Measurements from ENCODE around the gene IRF2.
A peak's percentile ranks its signal among the peaks of the same experiment; 100 is the strongest.

IRF2 gene

GRCh38 chr4:184447664-184448063, 26.7 kb downstream of the IRF2 start:
- DNase-seq (ENCODE audit: insufficient read length, low spot score) (no peak), FAIRE-seq (peak; percentile 52)
- TF ChIP-seq SPI1 (IDR thresholded peaks at IDR 0.05; ENCODE audit: low read depth, low read length) (no peak), PAX5 (IDR thresholded peaks at IDR 0.05; ENCODE audit: insufficient read depth, low read length, severe bottlenecking) (no peak), POU2F2 (IDR thresholded peaks at IDR 0.05; ENCODE audit: low read depth, low read length) (no peak), POLR2AphosphoS5 (IDR thresholded peaks at IDR 0.05; ENCODE audit: low read depth, low read length) (no peak), POLR2A (IDR thresholded peaks at IDR 0.05; ENCODE audit: low read depth, low read length) (no peak), TAF1 (IDR thresholded peaks at IDR 0.05; ENCODE audit: low read depth, low read length) (no peak)

GRCh38 chr4:184446132-184446658, 28.2 kb downstream of the IRF2 start:
- no peak for DNase-seq (ENCODE audit: insufficient read length, low spot score)
- TF ChIP-seq TAF1 (IDR thresholded peaks at IDR 0.05; ENCODE audit: low read depth, low read length) (no peak), POLR2A (IDR thresholded peaks at IDR 0.05; ENCODE audit: low read depth, low read length) (no peak)
- FAIRE-seq = no peak

GRCh38 chr4:184444953-184445309, 29.4 kb downstream of the IRF2 start:
- peak; percentile 80 for FAIRE-seq
- TF ChIP-seq POLR2AphosphoS5 (IDR thresholded peaks at IDR 0.05; ENCODE audit: low read depth, low read length) = no peak
- no peak for TF ChIP-seq TAF1 (IDR thresholded peaks at IDR 0.05; ENCODE audit: low read depth, low read length)
- no peak for TF ChIP-seq POLR2A (IDR thresholded peaks at IDR 0.05; ENCODE audit: low read depth, low read length)
- TF ChIP-seq PAX5 (IDR thresholded peaks at IDR 0.05; ENCODE audit: insufficient read depth, low read length, severe bottlenecking) = no peak
- TF ChIP-seq POU2F2 (IDR thresholded peaks at IDR 0.05; ENCODE audit: low read depth, low read length) = no peak
- no peak for TF ChIP-seq SPI1 (IDR thresholded peaks at IDR 0.05; ENCODE audit: low read depth, low read length)
- DNase-seq (ENCODE audit: insufficient read length, low spot score) = no peak

- TF ChIP-seq PAX5 (IDR thresholded peaks at IDR 0.05; ENCODE audit: insufficient read depth, low read length, severe bottlenecking) (no peak), SPI1 (IDR thresholded peaks at IDR 0.05; ENCODE audit: low read depth, low read length) (no peak), POLR2A (IDR thresholded peaks at IDR 0.05; ENCODE audit: low read depth, low read length) (no peak), POU2F2 (IDR thresholded peaks at IDR 0.05; ENCODE audit: low read depth, low read length) (no peak), TAF1 (IDR thresholded peaks at IDR 0.05; ENCODE audit: low read depth, low read length) (no peak), POLR2AphosphoS5 (IDR thresholded peaks at IDR 0.05; ENCODE audit: low read depth, low read length) (no peak)
- DNase-seq (ENCODE audit: insufficient read length, low spot score) (no peak), FAIRE-seq (no peak)
Measured at GRCh38 chr4:184444215-184444952, 30.0 kb downstream of the IRF2 start.

- TF ChIP-seq PAX5 (IDR thresholded peaks at IDR 0.05; ENCODE audit: insufficient read depth, low read length, severe bottlenecking) (no peak), SPI1 (IDR thresholded peaks at IDR 0.05; ENCODE audit: low read depth, low read length) (no peak), POLR2A (IDR thresholded peaks at IDR 0.05; ENCODE audit: low read depth, low read length) (no peak), POLR2AphosphoS5 (IDR thresholded peaks at IDR 0.05; ENCODE audit: low read depth, low read length) (no peak), POU2F2 (IDR thresholded peaks at IDR 0.05; ENCODE audit: low read depth, low read length) (no peak), TAF1 (IDR thresholded peaks at IDR 0.05; ENCODE audit: low read depth, low read length) (no peak)
- DNase-seq (ENCODE audit: insufficient read length, low spot score) (no peak), FAIRE-seq (peak; percentile 31)
Measured at GRCh38 chr4:184443318-184443717, 31.0 kb downstream of the IRF2 start.

- TF ChIP-seq TAF1 (IDR thresholded peaks at IDR 0.05; ENCODE audit: low read depth, low read length) (no peak), POU2F2 (IDR thresholded peaks at IDR 0.05; ENCODE audit: low read depth, low read length) (no peak), POLR2AphosphoS5 (IDR thresholded peaks at IDR 0.05; ENCODE audit: low read depth, low read length) (no peak), POLR2A (IDR thresholded peaks at IDR 0.05; ENCODE audit: low read depth, low read length) (no peak), PAX5 (IDR thresholded peaks at IDR 0.05; ENCODE audit: insufficient read depth, low read length, severe bottlenecking) (no peak), SPI1 (IDR thresholded peaks at IDR 0.05; ENCODE audit: low read depth, low read length) (no peak)
- FAIRE-seq (no peak), DNase-seq (ENCODE audit: insufficient read length, low spot score) (no peak)
Measured at GRCh38 chr4:184442314-184442635, 32.1 kb downstream of the IRF2 start.

GRCh38 chr4:184441461-184442313, 32.7 kb downstream of the IRF2 start:
- FAIRE-seq = no peak
- TF ChIP-seq SPI1 (IDR thresholded peaks at IDR 0.05; ENCODE audit: low read depth, low read length) (no peak), POU2F2 (IDR thresholded peaks at IDR 0.05; ENCODE audit: low read depth, low read length) (no peak), POLR2AphosphoS5 (IDR thresholded peaks at IDR 0.05; ENCODE audit: low read depth, low read length) (no peak), POLR2A (IDR thresholded peaks at IDR 0.05; ENCODE audit: low read depth, low read length) (no peak), PAX5 (IDR thresholded peaks at IDR 0.05; ENCODE audit: insufficient read depth, low read length, severe bottlenecking) (no peak), TAF1 (IDR thresholded peaks at IDR 0.05; ENCODE audit: low read depth, low read length) (no peak)
- no peak for DNase-seq (ENCODE audit: insufficient read length, low spot score)

GRCh38 chr4:184440595-184441358, 33.6 kb downstream of the IRF2 start:
- FAIRE-seq (no peak), DNase-seq (ENCODE audit: insufficient read length, low spot score) (no peak)
- TF ChIP-seq SPI1 (IDR thresholded peaks at IDR 0.05; ENCODE audit: low read depth, low read length) (no peak), POLR2AphosphoS5 (IDR thresholded peaks at IDR 0.05; ENCODE audit: low read depth, low read length) (no peak), TAF1 (IDR thresholded peaks at IDR 0.05; ENCODE audit: low read depth, low read length) (no peak), PAX5 (IDR thresholded peaks at IDR 0.05; ENCODE audit: insufficient read depth, low read length, severe bottlenecking) (no peak), POU2F2 (IDR thresholded peaks at IDR 0.05; ENCODE audit: low read depth, low read length) (no peak), POLR2A (IDR thresholded peaks at IDR 0.05; ENCODE audit: low read depth, low read length) (no peak)

All from GM12891 (cell line).